Activated T-helper 9 cell treated with anti-CD3 and anti-CD28 coated beads, Interleukin-2, amount 50 U/mL, for 16 hours (primary cell): ENCODE data around the gene STON2.
"Not testable (repeated sequence)": the region's sequence is repeated elsewhere in the genome, so short reads cannot be mapped to it uniquely, and the experiment has no call there.

ENCODE experiments used
- DNase-seq: peaks from one replicate; pipeline ENCODE4 v3.0.0-alpha.2; 2020; ENCODE audit warnings: low read depth

Gene STON2

GRCh38 chr14:81400202-81400678, at the start of gene STON2:
Gene STON2, minus strand, starts transcription at chr14:81400324. Its CDS starts 1,942 bp downstream, at chr14:81398382.
- DNase-seq: no peak

GRCh38 chr14:81449576-81449975, 49.5 kb upstream of the STON2 start:
- no peak for DNase-seq

- DNase-seq: no peak
Measured at GRCh38 chr14:81449114-81449513, 49.0 kb upstream of the STON2 start.

- no peak for DNase-seq
Measured at GRCh38 chr14:81447021-81447764, 47.1 kb upstream of the STON2 start.

GRCh38 chr14:81446279-81447007, 46.3 kb upstream of the STON2 start:
- DNase-seq: no peak

- DNase-seq: no peak
Measured at GRCh38 chr14:81441626-81442134, 41.6 kb upstream of the STON2 start.

- DNase-seq: no peak
Measured at GRCh38 chr14:81440041-81440440, 39.9 kb upstream of the STON2 start.

- no peak for DNase-seq
Measured at GRCh38 chr14:81437244-81437643, 37.1 kb upstream of the STON2 start.

GRCh38 chr14:81436296-81437138, 36.4 kb upstream of the STON2 start:
- peak; percentile 20 for DNase-seq

- DNase-seq: no peak
Measured at GRCh38 chr14:81435391-81436295, 35.5 kb upstream of the STON2 start.

GRCh38 chr14:81435048-81435390, 34.9 kb upstream of the STON2 start:
- no peak for DNase-seq

GRCh38 chr14:81434230-81434629, 34.1 kb upstream of the STON2 start:
- DNase-seq: no peak

GRCh38 chr14:81433378-81433777, 33.3 kb upstream of the STON2 start:
- DNase-seq: no peak

- no peak for DNase-seq
Measured at GRCh38 chr14:81432219-81432661, 32.1 kb upstream of the STON2 start.

- DNase-seq: no peak
Measured at GRCh38 chr14:81430235-81430634, 30.1 kb upstream of the STON2 start.

GRCh38 chr14:81429749-81430148, 29.6 kb upstream of the STON2 start:
- DNase-seq: not testable (repeated sequence)

- DNase-seq: no peak
Measured at GRCh38 chr14:81429028-81429427, 28.9 kb upstream of the STON2 start.

- no peak for DNase-seq
Measured at GRCh38 chr14:81427348-81428058, 27.4 kb upstream of the STON2 start.

GRCh38 chr14:81423504-81423903, 23.4 kb upstream of the STON2 start:
- no peak for DNase-seq

- no peak for DNase-seq
Measured at GRCh38 chr14:81418057-81418790, 18.1 kb upstream of the STON2 start.
